Skeletal muscle satellite cell (primary cell): ENCODE measurements around the gene GSTCD.
"Not testable (repeated sequence)": the region's sequence is repeated elsewhere in the genome, so short reads cannot be mapped to it uniquely, and the experiment has no call there.

Experiments
- H3K27me3 ChIP-seq: 2 replicates; pipeline ENCODE4 v1.7.0; 2013; ENCODE audit warnings: low read length; ENCODE audit not compliant: control insufficient read depth, insufficient read depth
- H3K36me3 ChIP-seq: 2 replicates; pipeline ENCODE4 v1.7.0; 2013; ENCODE audit warnings: mild to moderate bottlenecking, control low read depth, low read length; ENCODE audit not compliant: insufficient read depth
- H3K4me1 ChIP-seq: 2 replicates; pipeline ENCODE4 v1.7.0; 2013; ENCODE audit warnings: low read length; ENCODE audit not compliant: control insufficient read depth, insufficient read depth
- H3K4me2 ChIP-seq: 2 replicates; pipeline ENCODE4 v1.7.0; 2013; ENCODE audit warnings: mild to moderate bottlenecking, low read length
- H3K4me3 ChIP-seq: 2 replicates; pipeline ENCODE4 v1.7.0; 2013; ENCODE audit warnings: low read length
- H3K9ac ChIP-seq: 2 replicates; pipeline ENCODE4 v1.7.0; 2013; ENCODE audit warnings: mild to moderate bottlenecking, low read depth, low read length, moderate library complexity
- H3K9me3 ChIP-seq: replicated peaks from 2 replicates; pipeline ENCODE4 v1.7.0; 2013; ENCODE audit warnings: mild to moderate bottlenecking, control low read depth, low read length

Gene GSTCD

GRCh38 chr4:105815701-105816100, 107.1 kb downstream of the GSTCD start:
- Histone ChIP-seq H3K9ac (no peak overlapping the region), H3K4me2 (no peak overlapping the region), H3K36me3 (no peaks in the 10 kb centered on the region), H3K9me3 (no peaks in the 10 kb centered on the region), H3K4me1 (peaks cover 5% of the 10 kb centered on the region), H3K4me3 (no peak overlapping the region), H3K27me3 (no peaks in the 10 kb centered on the region)

- Histone ChIP-seq H3K9me3 (no peaks in the 10 kb centered on the region), H3K4me1 (no peaks in the 10 kb centered on the region), H3K4me2 (no peak overlapping the region), H3K4me3 (no peak overlapping the region), H3K36me3 (no peaks in the 10 kb centered on the region), H3K9ac (no peak overlapping the region), H3K27me3 (no peaks in the 10 kb centered on the region)
These were observed 113.5 kb downstream of the GSTCD start for GRCh38 chr4:105822061-105822460.

- H3K4me3 ChIP-seq = no peak overlapping the region
- H3K4me2 ChIP-seq = no peak overlapping the region
- no peaks in the 10 kb centered on the region for H3K36me3 ChIP-seq
- no peaks in the 10 kb centered on the region for H3K9me3 ChIP-seq
- no peaks in the 10 kb centered on the region for H3K27me3 ChIP-seq
- H3K4me1 ChIP-seq = no peaks in the 10 kb centered on the region
- no peak overlapping the region for H3K9ac ChIP-seq
These were observed 119.5 kb downstream of the GSTCD start for GRCh38 chr4:105828074-105828473.

GRCh38 chr4:105831189-105831588, 122.6 kb downstream of the GSTCD start:
- Histone ChIP-seq H3K4me2 (no peak overlapping the region), H3K4me3 (no peak overlapping the region), H3K4me1 (no peaks in the 10 kb centered on the region), H3K36me3 (no peaks in the 10 kb centered on the region), H3K27me3 (no peaks in the 10 kb centered on the region), H3K9ac (no peak overlapping the region), H3K9me3 (no peaks in the 10 kb centered on the region)

GRCh38 chr4:105835177-105835576, 126.6 kb downstream of the GSTCD start:
- Histone ChIP-seq H3K4me1 (no peaks in the 10 kb centered on the region), H3K4me3 (no peak overlapping the region), H3K27me3 (no peaks in the 10 kb centered on the region), H3K9ac (no peak overlapping the region), H3K9me3 (no peaks in the 10 kb centered on the region), H3K4me2 (no peak overlapping the region), H3K36me3 (no peaks in the 10 kb centered on the region)

GRCh38 chr4:105836537-105836936, 128.0 kb downstream of the GSTCD start:
- Histone ChIP-seq H3K4me1 (no peaks in the 10 kb centered on the region), H3K9ac (no peak overlapping the region), H3K36me3 (no peaks in the 10 kb centered on the region), H3K9me3 (no peaks in the 10 kb centered on the region), H3K4me3 (no peak overlapping the region), H3K27me3 (no peaks in the 10 kb centered on the region), H3K4me2 (no peak overlapping the region)

GRCh38 chr4:105837037-105837436, 128.5 kb downstream of the GSTCD start:
- H3K9ac ChIP-seq = no peak overlapping the region
- no peaks in the 10 kb centered on the region for H3K36me3 ChIP-seq
- H3K9me3 ChIP-seq = no peaks in the 10 kb centered on the region
- H3K4me2 ChIP-seq = no peak overlapping the region
- no peak overlapping the region for H3K4me3 ChIP-seq
- H3K4me1 ChIP-seq = no peaks in the 10 kb centered on the region
- no peaks in the 10 kb centered on the region for H3K27me3 ChIP-seq

GRCh38 chr4:105838082-105838481, 129.5 kb downstream of the GSTCD start:
- Histone ChIP-seq H3K4me2 (no peak overlapping the region), H3K27me3 (no peaks in the 10 kb centered on the region), H3K36me3 (no peaks in the 10 kb centered on the region), H3K4me1 (no peaks in the 10 kb centered on the region), H3K9ac (no peak overlapping the region), H3K9me3 (no peaks in the 10 kb centered on the region), H3K4me3 (no peak overlapping the region)

GRCh38 chr4:105840426-105841174, 132.0 kb downstream of the GSTCD start:
- Histone ChIP-seq H3K27me3 (no peaks in the 10 kb centered on the region), H3K9me3 (no peaks in the 10 kb centered on the region), H3K36me3 (no peaks in the 10 kb centered on the region), H3K4me3 (no peak overlapping the region), H3K4me2 (no peak overlapping the region), H3K9ac (no peak overlapping the region), H3K4me1 (peaks cover 5% of the 10 kb centered on the region)

- Histone ChIP-seq H3K4me1 (peaks cover 5% of the 10 kb centered on the region), H3K9me3 (no peaks in the 10 kb centered on the region), H3K4me2 (no peak overlapping the region), H3K36me3 (no peaks in the 10 kb centered on the region), H3K9ac (no peak overlapping the region), H3K4me3 (no peak overlapping the region), H3K27me3 (no peaks in the 10 kb centered on the region)
These were observed 135.4 kb downstream of the GSTCD start for GRCh38 chr4:105843941-105844340.

GRCh38 chr4:105845559-105845958, 137.0 kb downstream of the GSTCD start:
- Histone ChIP-seq H3K36me3 (no peaks in the 10 kb centered on the region), H3K4me2 (no peak overlapping the region), H3K4me3 (no peak overlapping the region)

GRCh38 chr4:105848359-105848758, 139.8 kb downstream of the GSTCD start:
- not testable (repeated sequence) for H3K4me3 ChIP-seq, H3K4me1 ChIP-seq, H3K9ac ChIP-seq, H3K36me3 ChIP-seq, H3K9me3 ChIP-seq, H3K4me2 ChIP-seq, H3K27me3 ChIP-seq

More at GRCh38 chr4:105845559-105845958, 137.0 kb downstream of the GSTCD start:
- Histone ChIP-seq H3K9ac (no peak overlapping the region), H3K9me3 (no peaks in the 10 kb centered on the region), H3K4me1 (peaks cover 5% of the 10 kb centered on the region), H3K27me3 (no peaks in the 10 kb centered on the region)
